NCI-H526 (cell line): ENCODE data around the gene LCE2A.

Experiments
- DNase-seq, 2 experiments: peaks; one replicate each; lab custom pipeline; 2025; lab: John Stamatoyannopoulos, UW

The LCE2A gene

GRCh38 chr1:152743371-152744145 lies 45.4 kb downstream of the LCE2A start:
- DNase-seq = no peak

- no peak for DNase-seq
Measured at GRCh38 chr1:152745289-152745704, 47.2 kb downstream of the LCE2A start.

DNA sequence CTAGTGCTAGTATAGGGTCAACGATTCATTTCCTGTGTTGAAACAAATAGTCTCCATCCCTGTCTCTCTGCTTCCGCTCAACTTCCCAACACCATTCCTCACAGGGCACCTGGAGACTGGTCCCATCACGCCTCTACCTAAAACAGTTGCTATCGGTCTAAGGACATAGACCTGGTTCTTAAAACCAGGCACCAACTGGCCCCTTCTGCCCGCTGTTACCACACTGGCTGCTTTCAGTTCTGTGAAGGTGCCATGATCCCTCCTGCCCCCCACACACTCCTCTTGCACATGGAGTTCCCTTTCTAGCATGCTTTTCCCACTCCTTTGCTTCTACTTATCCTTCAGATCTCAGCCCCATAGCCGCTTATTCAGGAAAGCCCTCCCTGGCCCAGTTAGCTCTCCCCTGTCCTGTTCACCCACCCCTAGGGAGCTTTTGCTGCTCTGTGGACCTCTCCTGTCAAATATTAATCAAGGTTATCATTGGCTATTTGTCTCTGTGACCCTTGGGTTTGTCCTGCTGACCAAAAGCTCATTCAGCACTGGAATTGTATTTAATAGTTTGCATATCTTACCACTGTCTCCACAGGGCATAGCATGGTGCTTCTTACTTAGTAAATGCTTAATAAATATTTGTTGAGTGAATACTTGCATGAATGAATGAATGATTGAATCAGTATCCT lies 47.8 kb downstream of the LCE2A start:
- no peak for DNase-seq

GRCh38 chr1:152747831-152748230 lies 49.7 kb downstream of the LCE2A start:
- no peak for DNase-seq
